ENCODE results near the gene ITPR1. TPM values are rescaled to one million over a fixed set of nuclear protein-coding genes. Genes with fewer than 3 reads are reported as not detected.
A peak's percentile ranks its signal among the peaks of the same experiment; 100 is the strongest.

Gene ITPR1
- total RNA-seq, 1 donor from 2014 or later = 84.5 TPM

GRCh38 chr3:4855676-4856075, 362.5 kb downstream of the ITPR1 start:
- Mint-ChIP-seq H3K36me3 (ENCODE audit: low read depth) (peaks cover 47% of the 10 kb centered on the region), H3K9me3 (peaks cover 24% of the 10 kb centered on the region), H3K27ac (peak overlapping the region; percentile 76), H3K4me1 (peaks cover 60% of the 10 kb centered on the region), H3K4me3 (no peak overlapping the region), H3K27me3 (no peaks in the 10 kb centered on the region)
- no peak for DNase-seq
- intact Hi-C loops (cut with micrococcal nuclease) = loop anchor here (10.0 kb wide), 1 partner anchor 361 kb away; the partner anchor contains the start of gene ITPR1

GRCh38 chr3:4856136-4856535, 363.0 kb downstream of the ITPR1 start:
- Mint-ChIP-seq H3K4me1 (peaks cover 55% of the 10 kb centered on the region), H3K9me3 (peaks cover 24% of the 10 kb centered on the region), H3K4me3 (no peak overlapping the region), H3K27ac (peak overlapping the region; percentile 76), H3K36me3 (ENCODE audit: low read depth) (peaks cover 51% of the 10 kb centered on the region), H3K27me3 (no peaks in the 10 kb centered on the region)
- intact Hi-C loops (cut with micrococcal nuclease) = loop anchor here (10.0 kb wide), 1 partner anchor 361 kb away; the partner anchor contains the start of gene ITPR1
- no peak for DNase-seq

- Mint-ChIP-seq H3K27ac (peak overlapping the region; percentile 54), H3K4me1 (peaks cover 51% of the 10 kb centered on the region), H3K9me3 (peaks cover 24% of the 10 kb centered on the region), H3K4me3 (no peak overlapping the region), H3K27me3 (no peaks in the 10 kb centered on the region), H3K36me3 (ENCODE audit: low read depth) (peaks cover 54% of the 10 kb centered on the region)
- intact Hi-C loops (cut with micrococcal nuclease) = loop anchor here (10.0 kb wide), 1 partner anchor 362 kb away; the partner anchor contains the start of gene ITPR1
- no peak for DNase-seq
These were observed 363.4 kb downstream of the ITPR1 start for GRCh38 chr3:4856564-4856963.

GRCh38 chr3:4856986-4857385, 363.8 kb downstream of the ITPR1 start:
- Mint-ChIP-seq H3K36me3 (ENCODE audit: low read depth) (peaks cover 58% of the 10 kb centered on the region), H3K4me3 (no peak overlapping the region), H3K9me3 (peaks cover 24% of the 10 kb centered on the region), H3K27me3 (no peaks in the 10 kb centered on the region), H3K4me1 (peaks cover 47% of the 10 kb centered on the region), H3K27ac (peak overlapping the region; percentile 54)
- intact Hi-C loops (cut with micrococcal nuclease) = loop anchor here (10.0 kb wide), 1 partner anchor 362 kb away; the partner anchor contains the start of gene ITPR1
- DNase-seq = no peak

GRCh38 chr3:4859788-4860187, 366.6 kb downstream of the ITPR1 start:
- H3K9me3 Mint-ChIP-seq = peaks cover 38% of the 10 kb centered on the region
- intact Hi-C loops (cut with micrococcal nuclease) = loop anchor here (10.0 kb wide), 1 partner anchor 365 kb away; the partner anchor contains the start of gene ITPR1

GRCh38 chr3:4862973-4863372, 369.8 kb downstream of the ITPR1 start:
- Mint-ChIP-seq H3K27me3 (no peaks in the 10 kb centered on the region), H3K27ac (no peak overlapping the region), H3K4me3 (no peak overlapping the region), H3K9me3 (peaks cover 18% of the 10 kb centered on the region), H3K4me1 (peaks cover 30% of the 10 kb centered on the region), H3K36me3 (ENCODE audit: low read depth) (peaks cover 51% of the 10 kb centered on the region)
- intact Hi-C loops (cut with micrococcal nuclease) = no loop called here
- no peak for DNase-seq

More at GRCh38 chr3:4859788-4860187, 366.6 kb downstream of the ITPR1 start:
- DNase-seq = no peak
- no peaks in the 10 kb centered on the region for H3K27me3 Mint-ChIP-seq
- H3K4me1 Mint-ChIP-seq = peaks cover 35% of the 10 kb centered on the region
- peaks cover 75% of the 10 kb centered on the region for H3K36me3 Mint-ChIP-seq (ENCODE audit: low read depth)
- no peak overlapping the region for H3K27ac Mint-ChIP-seq
- no peak overlapping the region for H3K4me3 Mint-ChIP-seq

GRCh38 chr3:4864503-4864902, 371.4 kb downstream of the ITPR1 start:
- no peaks in the 10 kb centered on the region for H3K27me3 Mint-ChIP-seq
- peaks cover 43% of the 10 kb centered on the region for H3K36me3 Mint-ChIP-seq (ENCODE audit: low read depth)
- peak overlapping the region; percentile 57 for H3K27ac Mint-ChIP-seq
- no peak overlapping the region for H3K4me3 Mint-ChIP-seq
- H3K4me1 Mint-ChIP-seq = peaks cover 36% of the 10 kb centered on the region
- no peak for DNase-seq
- peaks cover 18% of the 10 kb centered on the region for H3K9me3 Mint-ChIP-seq
- intact Hi-C loops (cut with micrococcal nuclease) = no loop called here

- peak overlapping the region; percentile 34 for H3K4me3 Mint-ChIP-seq
- no peaks in the 10 kb centered on the region for H3K27me3 Mint-ChIP-seq
- H3K4me1 Mint-ChIP-seq = peaks cover 44% of the 10 kb centered on the region
- DNase-seq = no peak
- H3K9me3 Mint-ChIP-seq = peaks cover 14% of the 10 kb centered on the region
- intact Hi-C loops (cut with micrococcal nuclease) = no loop called here
- peak overlapping the region; percentile 62 for H3K27ac Mint-ChIP-seq
- H3K36me3 Mint-ChIP-seq (ENCODE audit: low read depth) = peaks cover 37% of the 10 kb centered on the region
These were observed 372.6 kb downstream of the ITPR1 start for GRCh38 chr3:4865714-4866113.

- peak overlapping the region; percentile 85 for H3K4me3 Mint-ChIP-seq
- peak; percentile 79 for DNase-seq
- H3K9me3 Mint-ChIP-seq = peaks cover 18% of the 10 kb centered on the region
- intact Hi-C loops (cut with micrococcal nuclease) = no loop called here
- peaks cover 47% of the 10 kb centered on the region for H3K4me1 Mint-ChIP-seq
- no peaks in the 10 kb centered on the region for H3K27me3 Mint-ChIP-seq
- H3K36me3 Mint-ChIP-seq (ENCODE audit: low read depth) = peaks cover 27% of the 10 kb centered on the region
- H3K27ac Mint-ChIP-seq = peak overlapping the region; percentile 96
These were observed 373.7 kb downstream of the ITPR1 start for GRCh38 chr3:4866866-4867265.

GRCh38 chr3:4877173-4877787, 384.1 kb downstream of the ITPR1 start:
- H3K9me3 Mint-ChIP-seq = peaks cover 12% of the 10 kb centered on the region
- H3K27ac Mint-ChIP-seq = no peak overlapping the region
- no peaks in the 10 kb centered on the region for H3K27me3 Mint-ChIP-seq
- no peaks in the 10 kb centered on the region for H3K36me3 Mint-ChIP-seq (ENCODE audit: low read depth)
- H3K4me1 Mint-ChIP-seq = peaks cover 13% of the 10 kb centered on the region
- DNase-seq = no peak
- intact Hi-C loops (cut with micrococcal nuclease) = no loop called here
- no peak overlapping the region for H3K4me3 Mint-ChIP-seq

- H3K27ac Mint-ChIP-seq = no peak overlapping the region
- H3K4me1 Mint-ChIP-seq = peaks cover 19% of the 10 kb centered on the region
- DNase-seq = no peak
- intact Hi-C loops (cut with micrococcal nuclease) = no loop called here
- H3K9me3 Mint-ChIP-seq = peaks cover 10% of the 10 kb centered on the region
- no peak overlapping the region for H3K4me3 Mint-ChIP-seq
- H3K27me3 Mint-ChIP-seq = no peaks in the 10 kb centered on the region
- H3K36me3 Mint-ChIP-seq (ENCODE audit: low read depth) = peaks cover 2% of the 10 kb centered on the region
These were observed 387.7 kb downstream of the ITPR1 start for GRCh38 chr3:4880850-4881249.

GRCh38 chr3:4882548-4882947, 389.4 kb downstream of the ITPR1 start:
- Mint-ChIP-seq H3K4me3 (no peak overlapping the region), H3K9me3 (peaks cover 4% of the 10 kb centered on the region), H3K27me3 (no peaks in the 10 kb centered on the region), H3K27ac (no peak overlapping the region), H3K36me3 (ENCODE audit: low read depth) (peaks cover 2% of the 10 kb centered on the region), H3K4me1 (peaks cover 30% of the 10 kb centered on the region)
- no peak for DNase-seq
- intact Hi-C loops (cut with micrococcal nuclease) = no loop called here

- no peak overlapping the region for H3K27ac Mint-ChIP-seq
- H3K4me1 Mint-ChIP-seq = peaks cover 33% of the 10 kb centered on the region
- no peak for DNase-seq
- peaks cover 4% of the 10 kb centered on the region for H3K9me3 Mint-ChIP-seq
- peaks cover 2% of the 10 kb centered on the region for H3K36me3 Mint-ChIP-seq (ENCODE audit: low read depth)
- H3K4me3 Mint-ChIP-seq = no peak overlapping the region
- intact Hi-C loops (cut with micrococcal nuclease) = no loop called here
- H3K27me3 Mint-ChIP-seq = no peaks in the 10 kb centered on the region
These were observed 389.9 kb downstream of the ITPR1 start for GRCh38 chr3:4883011-4883410.

- H3K9me3 Mint-ChIP-seq = no peaks in the 10 kb centered on the region
- H3K4me3 Mint-ChIP-seq = no peak overlapping the region
- H3K4me1 Mint-ChIP-seq = peaks cover 47% of the 10 kb centered on the region
- peaks cover 2% of the 10 kb centered on the region for H3K36me3 Mint-ChIP-seq (ENCODE audit: low read depth)
- intact Hi-C loops (cut with micrococcal nuclease) = loop anchor here (1.0 to 5.0 kb wide), 2 partner anchors 91 to 172 kb away; no protein-coding TSS in a partner anchor
- no peak for DNase-seq
- H3K27me3 Mint-ChIP-seq = no peaks in the 10 kb centered on the region
- no peak overlapping the region for H3K27ac Mint-ChIP-seq
These were observed 391.7 kb downstream of the ITPR1 start for GRCh38 chr3:4884888-4885287.

All from activated CD4-positive, alpha-beta T cell treated with anti-CD3 and anti-CD28 coated beads, Interleukin-2, amount 10 ng/mL, durations not matched to agents 24 days and 14 days (primary cell).